Fibroblast of lung (primary cell): Measurements from ENCODE around the gene KNDC1.

ENCODE experiments used
- CTCF ChIP-seq, 2 donors: IDR thresholded peaks in 1 of 2; conservative IDR thresholded peaks in 1 of 2; 1 replicate in 1 of 2; 2 replicates in 1 of 2; pipeline ENCODE4 v1.5.1; 2011 to 2012; ENCODE audit warnings: low read length in 2 of 2, control low read depth in 1 of 2, inconsistent platforms in 1 of 2, low read depth in 1 of 2, mild to moderate bottlenecking in 1 of 2
- EZH2 ChIP-seq: IDR thresholded peaks from 2 replicates; pipeline ENCODE4 v1.5.1; 2012; ENCODE audit warnings: low read length, control low read depth, mild to moderate bottlenecking; ENCODE audit errors: missing control alignments

- TF ChIP-seq CTCF (conservative IDR thresholded peaks at IDR 0.05 in 1 of 2, IDR thresholded peaks at IDR 0.05 in 1 of 2; ENCODE audit: low read depth in 1 of 2, low read length in 2 of 2) (no peak), EZH2 (no peak)
Measured at GRCh38 chr10:133204226-133205015, 44.4 kb downstream of the KNDC1 start.
